K562 (cell line): ENCODE data around the gene REC8. TPM values are rescaled to one million over a fixed set of nuclear protein-coding genes. Genes with fewer than 3 reads are reported as not detected.
A peak's percentile ranks its signal among the peaks of the same experiment; 100 is the strongest.

Experiments
- CEBPB ChIP-seq: fragments of 450-650 bp; IDR thresholded peaks from 2 replicates; pipeline ENCODE4 v1.6.1; 2016; ENCODE audit warnings: missing genetic modification characterization, missing compliant biosample characterization
- GABPA ChIP-seq: fragments of 200-800 bp; sonication (Bioruptor generic); conservative IDR thresholded peaks from 2 replicates; pipeline ENCODE4 v1.6.1; 2016; ENCODE audit warnings: low read depth, missing genetic modification characterization, missing compliant biosample characterization
- HMGXB4 ChIP-seq: sonication (generic); formaldehyde crosslinking; IDR thresholded peaks from 2 replicates; pipeline ENCODE4 v1.8.1; 2023; ENCODE audit warnings: mild to moderate bottlenecking, missing genetic modification reagents
- MTA2 ChIP-seq: fragments of 450-650 bp; IDR thresholded peaks from 2 replicates; pipeline ENCODE4 v1.6.1; 2016; ENCODE audit warnings: low read depth
- MTF1 ChIP-seq: fragments of 250-450 bp; sonication (Bioruptor Pico); IDR thresholded peaks from 2 replicates; pipeline ENCODE4 v1.9.0; 2021; ENCODE audit warnings: moderate library complexity, mild to moderate bottlenecking, inconsistent platforms, borderline replicate concordance
- NKRF ChIP-seq: fragments of 450-650 bp; IDR thresholded peaks from 2 replicates; pipeline ENCODE4 v1.6.1; 2016; ENCODE audit warnings: borderline replicate concordance
- NR2C1 ChIP-seq, 2 experiments: fragments of 450-650 bp; IDR thresholded peaks; 2 replicates each; pipeline ENCODE4 v1.6.1; 2017; ENCODE audit warnings: mild to moderate bottlenecking in 2 of 2, antibody characterized with exemption in 1 of 2, inconsistent platforms in 1 of 2, missing compliant biosample characterization in 1 of 2, missing genetic modification characterization in 1 of 2
- PHTF2 ChIP-seq: fragments of 250-450 bp; sonication (Bioruptor Pico); IDR thresholded peaks from 2 replicates; pipeline ENCODE4 v1.5.0; 2021; ENCODE audit warnings: mild to moderate bottlenecking
- RBM34 ChIP-seq: fragments of 200-400 bp; formaldehyde crosslinking; IDR thresholded peaks from 2 replicates; pipeline ENCODE4 v1.6.1; 2018; ENCODE audit warnings: low read length, borderline replicate concordance; ENCODE audit not compliant: insufficient read depth
- RUNX1 ChIP-seq: sonication (generic); IDR thresholded peaks from 2 replicates; pipeline ENCODE4 v1.6.1; 2016; ENCODE audit warnings: antibody characterized with exemption, low read depth
- SAFB ChIP-seq: fragments of 200-400 bp; formaldehyde crosslinking; IDR thresholded peaks from 2 replicates; pipeline ENCODE4 v1.6.1; 2017; ENCODE audit warnings: low read depth, low read length, borderline replicate concordance
- SIN3A ChIP-seq, 2 experiments: fragments of 150-350 bp in 1 of 2; IDR thresholded peaks; 2 replicates each; pipeline ENCODE4 v1.6.1; 2011 to 2016; ENCODE audit warnings: borderline replicate concordance in 2 of 2, low read depth in 2 of 2, low read length in 2 of 2, mild to moderate bottlenecking in 2 of 2, moderate library complexity in 2 of 2; ENCODE audit not compliant: control insufficient read depth in 1 of 2
- SMARCA5 ChIP-seq: fragments of 450-650 bp; IDR thresholded peaks from 2 replicates; pipeline ENCODE4 v1.6.1; 2016
- SRSF9 ChIP-seq: fragments of 200-400 bp; formaldehyde crosslinking; IDR thresholded peaks from 2 replicates; pipeline ENCODE4 v1.6.1; 2017; ENCODE audit warnings: low read depth, low read length, borderline replicate concordance
- TEAD1 ChIP-seq, 2 experiments: fragments of 450-650 bp in 1 of 2; sonication (generic) in 1 of 2; formaldehyde crosslinking; IDR thresholded peaks; 2 replicates each; pipeline versions ENCODE4 v1.4.0 to v1.8.0; 2020 to 2022; ENCODE audit warnings: mild to moderate bottlenecking in 2 of 2, missing genetic modification reagents in 1 of 2
- TRIM28 ChIP-seq: fragments of 450-650 bp; IDR thresholded peaks from 2 replicates; pipeline ENCODE4 v1.6.1; 2017
- WHSC1 ChIP-seq: IDR thresholded peaks from one replicate; pipeline ENCODE4 v1.6.1; 2012; ENCODE audit warnings: low read length, control low read depth, inconsistent platforms
- ZNF12 ChIP-seq: sonication (generic); formaldehyde crosslinking; IDR thresholded peaks from 2 replicates; pipeline ENCODE4 v1.4.0; 2020; ENCODE audit warnings: mild to moderate bottlenecking, missing genetic modification reagents
- ZNF280A ChIP-seq: fragments of 450-650 bp; IDR thresholded peaks from 2 replicates; pipeline ENCODE4 v1.6.1; 2018; ENCODE audit warnings: mild to moderate bottlenecking, low read depth; ENCODE audit not compliant: partially characterized antibody
- ZNF717 ChIP-seq: fragments of 250-450 bp; sonication (Bioruptor Pico); IDR thresholded peaks from 2 replicates; pipeline ENCODE4 v1.5.0; 2021
- ZSCAN29 ChIP-seq: fragments of 450-650 bp; IDR thresholded peaks from 2 replicates; pipeline ENCODE4 v1.6.1; 2017
- polyA plus RNA-seq, 8 experiments: library from polyadenylated mRNA; depleted of rRNA in 4 of 8; stranded (reverse) in 5 of 8; unstranded in 3 of 8; fragments of >200 nt; fragmentation: Nextera tagmentation in 2 of 8; fragmentation: Illumina TruSeq in 1 of 8; extraction: Ambion mirVana in 2 of 8; extraction: Trizol in 1 of 8; gene quantifications; 2 replicates each; pipeline versions ENCODE4 v1.2.1 to v1.2.3, GENCODE V29; 2011 to 2014; ENCODE audit warnings: inconsistent platforms in 1 of 8, missing spikeins in 1 of 8
- total RNA-seq, 7 experiments: library from RNA; depleted of rRNA in 6 of 7; stranded (reverse); fragments of >200 nt in 6 of 7; fragmentation: Illumina TruSeq in 2 of 7; extraction: Trizol in 2 of 7; gene quantifications; 2 replicates each; pipeline versions ENCODE4 v1.2.1 to v1.2.3, GENCODE V29; 2011 to 2021; ENCODE audit warnings: low replicate concordance in 1 of 7
- TF ChIP-seq, protein P1 (sequence below): IDR thresholded peaks from 3 replicates; pipeline ENCODE4 v1.6.1; 2011; ENCODE audit warnings: borderline replicate concordance, mild to moderate bottlenecking; ENCODE audit not compliant: insufficient read length, insufficient read depth

The REC8 gene
- total and polyA plus RNA-seq, 9 of the 15 experiments (the other 6 are each of a cell fraction or from before 2014, with no cell fraction given): 0.11 to 2.5 (median 0.85) TPM

DNA sequence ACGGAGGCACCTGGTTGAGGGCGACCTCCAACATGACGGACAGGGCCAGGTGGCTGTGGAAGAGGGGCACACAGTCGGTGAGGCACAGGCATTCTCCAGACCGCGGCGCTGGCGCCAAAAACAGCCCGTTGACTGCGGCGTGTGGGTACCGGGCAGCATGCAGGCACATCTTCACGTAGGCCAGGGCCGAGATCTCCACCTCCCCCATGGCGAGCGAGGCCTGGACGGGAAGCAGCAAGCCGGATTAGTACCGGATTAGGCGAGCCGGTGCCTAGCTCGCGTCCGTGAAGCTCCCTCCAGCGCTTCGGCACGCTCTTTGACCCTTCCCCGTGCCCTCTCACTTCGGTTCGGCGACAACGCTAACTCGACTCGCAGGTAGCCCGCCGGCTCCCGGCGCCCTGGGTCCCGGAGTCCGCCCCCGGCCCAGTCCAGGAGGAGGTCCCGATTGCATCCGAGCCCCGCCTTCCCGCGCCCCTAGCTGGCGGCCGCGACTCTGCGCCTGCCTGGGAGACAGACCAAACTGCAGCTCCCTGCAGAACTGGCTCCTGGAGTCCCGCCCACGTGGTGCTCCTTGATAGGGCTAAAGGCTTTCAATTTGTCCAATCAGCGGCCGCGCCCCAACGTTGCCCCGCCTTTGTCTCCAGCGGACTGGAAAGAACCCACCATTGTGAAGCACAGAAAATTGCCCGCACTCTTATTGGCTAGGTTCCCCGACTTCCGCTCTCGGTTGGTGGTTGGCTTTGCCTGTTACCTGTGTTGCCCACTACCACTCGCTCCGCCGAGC lies 30.6 kb upstream of the REC8 start, which contains the start of gene EMC9 (continued):
- TF ChIP-seq PHTF2 (CRISPR knock-in tag) (no peak), MTA2 (no peak), WHSC1 (no peak), CEBPB (tag) (no peak), SAFB (no peak), ZNF280A (no peak), SIN3A (IDR thresholded peaks at IDR 0.05; ENCODE audit: borderline replicate concordance in 2 of 2, control insufficient read depth in 1 of 2, low read depth in 2 of 2, low read length in 2 of 2) (peak in 1 of 2 experiments; percentile 21; a peak in 1 of 4 replicates), SMARCA5 (no peak), TRIM28 (no peak), NKRF (peak; percentile 50; the same call in 1 of the 2 replicates), RUNX1 (no peak), GABPA (peak; percentile 71), TEAD1 (CRISPR knock-in tag; IDR thresholded peaks at IDR 0.05) (peak in 1 of 2 experiments; percentile 80; a peak in 1 of 4 replicates), MTF1 (CRISPR knock-in tag) (no peak), HMGXB4 (CRISPR knock-in tag) (no peak), ZNF717 (CRISPR knock-in tag) (no peak), RBM34 (no peak), SRSF9 (no peak), ZSCAN29 (peak; percentile 54; the same call in 1 of the 2 replicates), NR2C1 (IDR thresholded peaks at IDR 0.05) (no peak), NR2C1 (tag; IDR thresholded peaks at IDR 0.05) (no peak), ZNF12 (CRISPR knock-in tag) (no peak)
- TF ChIP-seq, protein P1, sequence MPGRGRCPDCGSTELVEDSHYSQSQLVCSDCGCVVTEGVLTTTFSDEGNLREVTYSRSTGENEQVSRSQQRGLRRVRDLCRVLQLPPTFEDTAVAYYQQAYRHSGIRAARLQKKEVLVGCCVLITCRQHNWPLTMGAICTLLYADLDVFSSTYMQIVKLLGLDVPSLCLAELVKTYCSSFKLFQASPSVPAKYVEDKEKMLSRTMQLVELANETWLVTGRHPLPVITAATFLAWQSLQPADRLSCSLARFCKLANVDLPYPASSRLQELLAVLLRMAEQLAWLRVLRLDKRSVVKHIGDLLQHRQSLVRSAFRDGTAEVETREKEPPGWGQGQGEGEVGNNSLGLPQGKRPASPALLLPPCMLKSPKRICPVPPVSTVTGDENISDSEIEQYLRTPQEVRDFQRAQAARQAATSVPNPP: no peak
